GM21381 (cell line): ENCODE results near the gene WDR62.
A peak's percentile ranks its signal among the peaks of the same experiment; 100 is the strongest.
"Not testable (repeated sequence)": the region's sequence is repeated elsewhere in the genome, so short reads cannot be mapped to it uniquely, and the experiment has no call there.

ENCODE experiments used
- ATAC-seq: cut with Tn5 transposase; IDR thresholded peaks from one replicate; pipeline ENCODE4 v1.9.1; 2021; ENCODE audit warnings: mild to moderate bottlenecking, moderate library complexity; ENCODE audit not compliant: unreplicated experiment

WDR62 gene

GRCh38 chr19:36032251-36033104 is 22.2 kb upstream of the WDR62 start, which contains the start of gene CLIP3:
TSS of gene CLIP3 (minus strand) at chr19:36032873. CDS start at chr19:36032357, 516 bp downstream.
- no peak for ATAC-seq

GRCh38 chr19:36040495-36040894 is 14.2 kb upstream of the WDR62 start:
- ATAC-seq, result no peak

DNA sequence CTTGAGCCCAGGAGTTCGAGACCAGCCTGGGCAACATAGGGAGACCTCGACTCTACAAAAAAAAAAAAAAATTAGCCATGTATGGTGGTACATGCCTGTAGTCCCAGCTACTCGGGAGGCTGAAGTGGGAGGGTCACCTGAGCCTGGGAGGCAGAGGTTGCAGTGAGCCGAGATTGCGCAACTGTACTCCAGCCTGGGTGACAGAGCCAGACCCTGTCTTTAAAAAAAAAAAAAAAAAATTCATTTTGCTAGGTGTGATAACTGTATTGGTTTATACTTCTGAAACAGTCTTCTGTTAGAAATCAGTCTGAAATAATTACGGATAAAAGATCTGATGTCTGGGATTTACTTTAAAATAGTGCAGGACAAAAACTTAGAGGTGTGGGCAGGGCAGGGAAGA is 13.6 kb upstream of the WDR62 start:
- not testable (repeated sequence) for ATAC-seq

DNA sequence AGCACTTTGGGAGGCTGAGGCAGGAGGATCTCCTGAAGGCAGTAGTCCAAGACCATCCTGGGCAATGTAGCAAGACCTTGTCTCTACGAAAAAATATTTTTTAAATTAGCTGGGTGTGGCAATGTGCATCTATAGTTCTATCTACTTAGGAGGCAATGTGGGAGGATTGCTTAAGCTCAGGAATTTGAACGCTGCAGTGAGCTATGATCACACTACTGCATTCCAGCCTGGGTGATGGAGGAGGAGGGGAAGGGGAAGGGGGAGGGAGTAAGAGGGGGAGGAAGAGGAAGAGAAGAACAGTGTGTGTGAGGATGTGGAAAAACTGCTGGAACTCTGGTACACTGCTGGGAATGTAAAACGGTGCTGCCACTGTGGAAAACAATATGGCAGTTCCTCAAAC is 12.9 kb upstream of the WDR62 start:
- ATAC-seq, result no peak

- ATAC-seq, result no peak
These were observed 10.7 kb upstream of the WDR62 start for GRCh38 chr19:36043952-36044351.

GRCh38 chr19:36046443-36047050 is 8.2 kb upstream of the WDR62 start:
- no peak for ATAC-seq

DNA sequence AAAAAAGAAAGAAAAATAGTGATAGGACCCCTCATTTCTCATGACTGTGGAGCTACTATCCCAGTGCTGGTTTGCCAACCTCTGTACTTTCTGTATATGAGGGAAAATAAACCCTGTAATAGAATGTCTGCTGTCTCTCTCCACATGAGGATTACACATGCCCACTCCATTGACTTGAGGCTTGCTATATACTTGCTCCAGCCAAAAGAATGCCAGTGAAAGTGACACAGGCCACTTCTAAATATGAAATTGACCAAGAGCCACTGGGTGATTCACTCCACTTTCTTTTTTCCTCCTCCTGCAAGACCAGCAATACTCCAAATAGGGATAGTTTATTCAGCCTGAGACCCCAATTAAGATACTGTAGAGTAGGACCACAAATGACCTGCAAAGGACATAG is 6.9 kb upstream of the WDR62 start:
- no peak for ATAC-seq

DNA sequence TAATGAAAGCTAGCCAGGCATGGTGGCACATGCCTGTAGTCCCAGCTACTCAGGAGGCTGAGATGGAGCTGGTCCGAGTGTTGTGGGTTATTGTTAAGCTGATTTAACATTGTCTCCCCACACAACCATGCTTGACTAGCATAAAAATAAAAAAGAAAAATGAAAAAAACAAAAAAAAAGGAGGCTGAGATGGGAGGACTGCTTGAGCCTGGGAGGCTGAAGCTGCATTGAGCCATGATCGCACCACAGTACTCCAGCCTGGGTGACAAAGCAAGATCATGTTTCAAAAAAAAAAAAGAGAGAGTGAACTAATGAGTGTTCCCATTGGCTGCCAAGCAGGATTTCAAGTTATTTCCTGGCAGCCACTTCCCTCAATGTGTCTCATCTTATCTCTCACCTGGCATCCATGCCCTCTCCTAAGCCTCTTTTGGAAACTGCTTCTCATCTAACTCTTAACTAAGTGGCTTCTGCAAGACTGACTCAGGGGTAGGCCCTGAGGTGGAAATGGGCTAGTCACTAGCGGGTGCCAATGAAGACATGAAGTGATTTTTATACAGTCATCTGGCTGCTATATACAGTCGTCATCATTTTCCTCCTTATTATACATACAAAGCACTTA is 5.5 kb upstream of the WDR62 start:
- ATAC-seq, result no peak

- no peak for ATAC-seq
These were observed 3.5 kb upstream of the WDR62 start for GRCh38 chr19:36051236-36051635.

DNA sequence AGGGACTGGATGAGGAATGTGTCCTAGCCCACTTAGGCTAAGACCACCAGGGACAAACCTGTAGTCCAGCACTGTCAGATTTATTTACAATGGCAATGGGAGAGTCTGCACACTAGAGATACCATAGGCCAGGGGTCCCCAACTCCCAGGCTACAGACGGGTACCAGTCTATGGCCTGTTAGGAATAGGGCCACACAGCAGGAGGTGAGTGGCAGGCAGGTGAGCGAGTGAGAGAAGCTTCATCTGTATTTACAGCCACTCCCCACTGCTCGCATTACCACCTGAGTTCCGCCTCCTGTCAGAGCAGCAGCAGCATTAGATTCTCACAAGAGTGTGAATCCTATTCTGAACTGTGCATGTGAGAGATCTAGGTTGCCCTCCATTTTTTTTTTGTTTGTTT is 3.1 kb upstream of the WDR62 start:
- no peak for ATAC-seq

DNA sequence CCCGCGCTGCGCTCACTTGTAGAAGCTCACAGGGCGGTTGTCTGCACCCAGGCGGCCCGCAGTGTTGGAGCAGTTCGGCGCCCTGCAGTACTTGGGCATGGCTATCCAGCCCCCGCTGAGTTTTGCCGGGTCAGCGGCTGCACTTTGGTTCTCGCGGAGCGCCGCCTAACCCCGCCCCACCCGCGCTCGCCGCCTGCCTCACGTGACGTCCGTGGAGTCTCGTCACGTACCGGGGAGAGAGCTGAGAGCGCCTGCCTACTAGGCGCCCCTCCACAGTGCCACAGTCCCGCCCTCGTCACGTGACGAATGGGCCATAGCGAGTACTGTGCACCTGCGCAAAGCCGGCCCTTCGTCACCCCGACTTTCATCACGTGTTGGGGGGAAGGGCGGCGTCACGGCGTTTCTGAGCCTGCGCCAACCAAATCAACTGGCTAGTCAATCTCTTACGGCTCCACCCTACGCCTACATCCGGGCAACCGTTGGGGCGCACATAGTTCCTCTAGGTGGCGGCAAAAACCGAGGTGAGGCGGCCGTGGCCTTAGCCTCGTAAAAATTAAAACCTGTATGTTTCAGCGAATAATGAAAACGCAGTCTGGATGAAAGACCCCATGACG is 471 bp upstream of the WDR62 start, which contains the start of gene THAP8:
TSS of gene THAP8 (minus strand) at position 167 of the 614 bp plus-strand sequence. CDS start at position 99, 68 bp downstream.
- ATAC-seq, result peak; percentile 77

DNA sequence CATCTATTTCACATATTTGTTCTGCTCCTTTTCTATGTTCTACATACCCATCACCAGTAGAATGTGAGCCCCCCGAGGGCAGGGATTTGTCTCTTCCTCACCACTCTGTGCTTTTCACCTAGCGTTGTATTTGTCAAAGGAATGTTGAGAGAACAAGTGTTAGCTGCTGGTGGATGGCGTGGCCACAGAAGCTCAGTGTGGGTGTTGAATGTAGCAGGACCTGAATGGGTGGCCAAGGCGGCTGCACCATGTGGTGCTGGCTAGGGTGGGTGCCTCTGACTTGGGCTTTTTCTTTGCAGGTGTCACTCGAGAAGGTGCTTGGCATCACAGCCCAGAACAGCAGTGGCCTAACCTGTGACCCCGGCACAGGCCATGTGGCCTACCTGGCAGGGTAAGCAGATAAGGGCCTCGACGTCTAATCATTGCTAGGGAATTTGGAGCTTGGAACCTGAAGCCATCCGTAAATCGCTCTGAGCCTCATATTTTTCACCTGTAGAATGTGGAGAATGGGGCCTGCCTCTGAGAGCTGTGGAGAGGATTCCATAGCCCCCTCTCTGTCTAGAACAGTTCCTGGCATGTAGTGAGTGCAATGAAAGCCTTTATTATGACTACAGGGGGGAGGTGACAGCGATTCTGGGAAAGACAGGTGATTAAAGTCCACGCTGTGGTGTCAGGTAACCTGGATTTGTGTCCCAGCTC is 3.9 kb downstream of the WDR62 start:
- no peak for ATAC-seq

GRCh38 chr19:36059180-36059910 is 4.6 kb downstream of the WDR62 start:
- no peak for ATAC-seq

- no peak for ATAC-seq
These were observed 5.7 kb downstream of the WDR62 start for GRCh38 chr19:36060430-36060829.

DNA sequence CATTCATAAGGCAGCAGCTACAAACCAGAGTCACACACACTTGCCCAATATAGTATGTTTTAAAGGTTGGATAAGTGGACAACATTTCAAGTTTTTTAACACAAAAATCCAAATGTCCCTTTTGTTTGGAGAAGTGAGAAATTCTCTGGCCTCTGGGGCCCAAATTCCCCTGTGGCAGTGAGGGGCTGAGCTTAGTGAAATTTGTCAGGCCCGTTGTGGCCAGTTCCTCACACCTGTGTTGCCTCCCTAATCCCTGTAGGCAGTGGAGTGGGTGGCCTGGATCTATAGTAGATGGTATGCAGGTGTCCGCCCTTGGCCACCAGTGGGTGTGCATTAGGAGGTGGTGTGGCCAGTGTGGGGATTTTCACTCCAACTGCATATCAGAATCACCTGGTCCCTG is 6.7 kb downstream of the WDR62 start:
- no peak for ATAC-seq

DNA sequence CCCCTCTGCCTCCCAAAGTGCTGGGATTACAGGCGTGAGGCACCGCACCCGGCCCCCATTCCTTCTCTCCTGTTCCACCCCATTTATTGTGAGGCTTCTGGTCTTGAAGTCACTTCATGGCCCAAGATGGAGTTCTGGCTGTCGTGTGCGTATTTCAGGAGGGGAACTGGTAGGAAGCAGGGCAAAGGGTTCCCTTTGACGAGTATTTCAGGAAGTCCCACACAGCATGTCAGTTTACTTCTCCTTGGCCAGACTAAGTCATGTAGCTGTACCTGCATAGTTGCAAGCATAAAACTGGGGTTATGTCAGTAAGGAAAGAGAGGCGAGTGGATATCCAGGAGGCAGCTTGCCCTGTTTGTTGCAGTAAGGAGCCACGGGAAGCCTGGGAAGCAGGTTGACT is 10.1 kb downstream of the WDR62 start:
- no peak for ATAC-seq

DNA sequence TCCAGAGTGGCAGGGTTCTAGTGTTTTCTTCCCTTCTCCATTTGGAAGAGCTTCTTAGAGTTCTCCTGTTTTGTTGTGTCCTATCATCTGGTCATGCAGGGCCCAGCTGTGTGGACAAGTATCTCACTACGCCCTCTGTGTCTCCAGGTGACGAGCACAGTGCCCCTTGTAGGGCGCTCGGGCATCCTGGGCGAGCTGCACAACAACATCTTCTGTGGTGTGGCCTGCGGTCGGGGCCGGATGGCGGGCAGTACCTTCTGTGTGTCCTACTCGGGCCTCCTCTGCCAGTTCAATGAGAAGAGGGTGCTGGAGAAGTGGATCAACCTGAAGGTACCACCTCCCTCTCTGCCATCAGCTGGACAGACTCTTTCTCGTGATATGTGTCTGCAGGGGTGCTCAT is 13.0 kb downstream of the WDR62 start:
- no peak for ATAC-seq

DNA sequence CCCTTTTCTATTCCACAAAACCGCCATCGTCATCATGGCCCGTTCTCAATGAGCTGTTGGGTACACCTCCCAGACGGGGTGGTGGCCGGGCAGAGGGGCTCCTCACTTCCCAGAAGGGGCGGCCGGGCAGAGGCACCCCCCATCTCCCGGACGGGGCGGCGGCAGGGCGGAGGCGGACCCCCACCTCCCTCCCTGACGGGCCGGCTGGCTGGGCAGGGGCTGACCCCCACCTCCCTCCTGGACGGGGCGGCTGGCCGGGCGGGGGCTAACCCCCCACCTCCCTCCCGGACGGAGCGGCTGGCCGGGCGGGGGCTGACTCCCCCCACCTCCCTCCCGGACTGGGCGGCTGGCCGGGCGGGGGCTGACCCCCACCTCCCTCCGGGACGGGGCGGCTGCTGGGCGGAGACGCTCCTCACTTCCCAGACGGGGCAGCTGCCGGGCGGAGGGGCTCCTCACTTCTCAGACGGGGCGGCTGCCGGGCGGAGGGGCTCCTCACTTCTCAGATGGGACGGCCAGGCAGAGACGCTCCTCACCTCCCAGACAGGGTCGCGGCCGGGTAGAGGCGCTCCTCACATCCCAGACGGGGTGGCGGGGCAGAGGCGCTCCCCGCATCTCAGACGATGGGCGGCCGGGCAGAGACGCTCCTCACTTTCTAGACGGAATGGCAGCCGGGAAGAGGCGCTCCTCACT is 14.3 kb downstream of the WDR62 start:
- not testable (repeated sequence) for ATAC-seq

- no peak for ATAC-seq
These were observed 17.4 kb downstream of the WDR62 start for GRCh38 chr19:36072081-36072480.
